Measurements from ENCODE around the gene KCNMB2. TPM values are rescaled to one million over a fixed set of nuclear protein-coding genes. Genes with fewer than 3 reads are reported as not detected.

KCNMB2 gene
- total RNA-seq, 4 donors from 2014 or later: not detected

- no peak for DNase-seq (ENCODE audit: low spot score in 2 of 2)
- Histone ChIP-seq H3K4me1 (no peaks in the 10 kb centered on the region), H3K27ac (no peak overlapping the region), H3K36me3 (no peaks in the 10 kb centered on the region), H3K4me3 (no peak overlapping the region), H3K27me3 (no peaks in the 10 kb centered on the region), H3K9me3 (no peaks in the 10 kb centered on the region)
- 65 to 67% methylated on average over 1 of the region's 1 CpG for WGBS, 2 donors
- TF ChIP-seq CTCF (IDR thresholded peaks at IDR 0.05): no peak
These were observed 150.6 kb downstream of the KCNMB2 start for GRCh38 chr3:178686826-178687225.

- peaks cover 0 to 14% (median 0%) of the 10 kb centered on the region in 4 donors for H3K9me3 ChIP-seq
- no peaks in the 10 kb centered on the region for H3K4me1 ChIP-seq
- no peak overlapping the region for H3K4me3 ChIP-seq
- no peak overlapping the region for H3K27ac ChIP-seq
- H3K36me3 ChIP-seq: no peaks in the 10 kb centered on the region
- H3K27me3 ChIP-seq: no peaks in the 10 kb centered on the region
- no peak for TF ChIP-seq POLR2A (IDR thresholded peaks at IDR 0.05)
- no peak for TF ChIP-seq EP300 (IDR thresholded peaks at IDR 0.05)
- 46% methylated on average over 2 of the region's 2 CpGs for WGBS, 2 donors
- no peak for DNase-seq (ENCODE audit: low spot score in 2 of 2)
These were observed 154.3 kb downstream of the KCNMB2 start for GRCh38 chr3:178690571-178690970.

- H3K27ac ChIP-seq: no peak overlapping the region
- no peaks in the 10 kb centered on the region for H3K36me3 ChIP-seq
- no peak for TF ChIP-seq POLR2A (IDR thresholded peaks at IDR 0.05)
- DNase-seq (ENCODE audit: low spot score in 2 of 2): no peak
- H3K9me3 ChIP-seq: peaks cover 0 to 33% (median 5%) of the 10 kb centered on the region in 4 donors
- no peaks in the 10 kb centered on the region for H3K27me3 ChIP-seq
- no peak overlapping the region for H3K4me3 ChIP-seq
- WGBS, 2 donors: 75 to 86% methylated on average over 4 of the region's 4 CpGs
- no peaks in the 10 kb centered on the region for H3K4me1 ChIP-seq
These were observed 163.1 kb downstream of the KCNMB2 start for GRCh38 chr3:178699364-178699763.

GRCh38 chr3:178699810-178700209 lies 163.6 kb downstream of the KCNMB2 start:
- H3K9me3 ChIP-seq: peaks cover 0 to 31% (median 5%) of the 10 kb centered on the region in 4 donors
- no peaks in the 10 kb centered on the region for H3K36me3 ChIP-seq
- no peaks in the 10 kb centered on the region for H3K4me1 ChIP-seq
- no peak overlapping the region for H3K4me3 ChIP-seq
- WGBS, 2 donors: 53 to 71% methylated on average over 3 of the region's 3 CpGs
- H3K27me3 ChIP-seq: no peaks in the 10 kb centered on the region
- no peak for TF ChIP-seq EP300 (IDR thresholded peaks at IDR 0.05)
- no peak for TF ChIP-seq CTCF (IDR thresholded peaks at IDR 0.05)
- no peak for TF ChIP-seq POLR2A (IDR thresholded peaks at IDR 0.05)
- H3K27ac ChIP-seq: no peak overlapping the region
- no peak for DNase-seq (ENCODE audit: low spot score in 2 of 2)

- Histone ChIP-seq H3K27me3 (no peaks in the 10 kb centered on the region), H3K9me3 (peaks cover 0 to 8% (median 0%) of the 10 kb centered on the region in 4 donors), H3K36me3 (no peaks in the 10 kb centered on the region), H3K4me3 (no peak overlapping the region), H3K4me1 (no peaks in the 10 kb centered on the region), H3K27ac (no peak overlapping the region)
- no peak for TF ChIP-seq EP300 (IDR thresholded peaks at IDR 0.05)
- no peak for TF ChIP-seq POLR2A (IDR thresholded peaks at IDR 0.05)
- WGBS, 2 donors: 31 to 32% methylated on average over 1 of the region's 1 CpG
- no peak for DNase-seq (ENCODE audit: low spot score in 2 of 2)
These were observed 167.2 kb downstream of the KCNMB2 start for GRCh38 chr3:178703268-178703975.

GRCh38 chr3:178705925-178706324 lies 169.7 kb downstream of the KCNMB2 start:
- H3K9me3 ChIP-seq: no peaks in the 10 kb centered on the region
- DNase-seq (ENCODE audit: low spot score in 2 of 2): no peak
- no peaks in the 10 kb centered on the region for H3K36me3 ChIP-seq
- no peak overlapping the region for H3K27ac ChIP-seq
- WGBS, 2 donors: 60 to 61% methylated on average over 4 of the region's 4 CpGs
- no peaks in the 10 kb centered on the region for H3K27me3 ChIP-seq
- no peak overlapping the region for H3K4me3 ChIP-seq
- H3K4me1 ChIP-seq: no peaks in the 10 kb centered on the region
- no peak for TF ChIP-seq CTCF (IDR thresholded peaks at IDR 0.05)
- TF ChIP-seq EP300 (IDR thresholded peaks at IDR 0.05): no peak
- TF ChIP-seq POLR2A (IDR thresholded peaks at IDR 0.05): no peak

Measured in tibial nerve (tissue), 4 donors.